ENCODE data around the gene GCHFR.

DNA sequence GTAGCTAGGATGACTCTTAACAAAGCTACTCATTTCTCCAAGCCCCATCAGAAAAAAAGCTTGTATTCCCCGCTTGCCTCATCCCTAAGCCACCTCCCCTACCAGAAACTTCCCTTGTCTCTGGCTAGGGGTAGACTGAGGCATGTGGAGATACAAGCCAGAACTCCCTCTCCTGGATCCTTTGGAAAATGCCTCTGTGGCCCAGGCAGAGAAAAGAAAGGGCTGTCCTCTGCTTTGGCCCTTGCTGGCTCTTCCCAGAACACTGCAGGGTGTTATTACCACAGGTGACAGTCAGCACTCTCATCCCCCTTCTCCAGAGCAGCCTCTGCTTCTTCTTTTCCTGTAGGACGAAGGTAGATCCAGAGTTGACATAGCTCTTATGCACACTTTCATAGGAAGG is 24.0 kb upstream of the GCHFR start:
- TF ChIP-seq, protein P1, sequence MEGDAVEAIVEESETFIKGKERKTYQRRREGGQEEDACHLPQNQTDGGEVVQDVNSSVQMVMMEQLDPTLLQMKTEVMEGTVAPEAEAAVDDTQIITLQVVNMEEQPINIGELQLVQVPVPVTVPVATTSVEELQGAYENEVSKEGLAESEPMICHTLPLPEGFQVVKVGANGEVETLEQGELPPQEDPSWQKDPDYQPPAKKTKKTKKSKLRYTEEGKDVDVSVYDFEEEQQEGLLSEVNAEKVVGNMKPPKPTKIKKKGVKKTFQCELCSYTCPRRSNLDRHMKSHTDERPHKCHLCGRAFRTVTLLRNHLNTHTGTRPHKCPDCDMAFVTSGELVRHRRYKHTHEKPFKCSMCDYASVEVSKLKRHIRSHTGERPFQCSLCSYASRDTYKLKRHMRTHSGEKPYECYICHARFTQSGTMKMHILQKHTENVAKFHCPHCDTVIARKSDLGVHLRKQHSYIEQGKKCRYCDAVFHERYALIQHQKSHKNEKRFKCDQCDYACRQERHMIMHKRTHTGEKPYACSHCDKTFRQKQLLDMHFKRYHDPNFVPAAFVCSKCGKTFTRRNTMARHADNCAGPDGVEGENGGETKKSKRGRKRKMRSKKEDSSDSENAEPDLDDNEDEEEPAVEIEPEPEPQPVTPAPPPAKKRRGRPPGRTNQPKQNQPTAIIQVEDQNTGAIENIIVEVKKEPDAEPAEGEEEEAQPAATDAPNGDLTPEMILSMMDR (IDR thresholded peaks at IDR 0.05): no peak
- no peak for TF ChIP-seq POLR2A (IDR thresholded peaks at IDR 0.05)
